Activated naive CD4-positive, alpha-beta T cell treated with anti-CD3 and anti-CD28 coated beads, Interleukin-2, amount 50 U/mL, for 16 hours (primary cell): ENCODE measurements around the gene MAN2A2.

Experiments
- DNase-seq: peaks from one replicate; pipeline ENCODE4 v3.0.0-alpha.2; 2020

MAN2A2 gene

GRCh38 chr15:90947577-90948357, 44.7 kb downstream of the MAN2A2 start:
- DNase-seq: no peak

DNA sequence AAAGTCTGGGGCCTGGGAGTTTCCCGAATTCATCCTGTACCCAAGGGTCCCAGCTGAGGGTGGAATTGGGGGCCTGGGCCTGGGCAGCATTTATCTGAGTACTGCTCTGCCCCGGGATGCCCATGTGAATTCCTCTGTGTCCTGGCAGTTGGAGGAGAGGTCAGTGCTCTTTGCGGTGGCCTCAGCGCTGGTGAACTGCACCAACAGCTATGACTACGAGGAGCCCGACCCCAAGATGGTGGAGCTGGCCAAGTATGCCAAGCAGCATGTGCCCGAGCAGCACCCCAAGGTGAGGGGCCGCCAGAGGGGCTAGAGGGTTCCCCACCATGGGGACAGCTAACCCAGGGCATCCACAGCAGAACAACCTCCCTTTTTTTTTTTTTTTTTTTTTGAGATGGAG, 45.4 kb downstream of the MAN2A2 start:
- DNase-seq: no peak

DNA sequence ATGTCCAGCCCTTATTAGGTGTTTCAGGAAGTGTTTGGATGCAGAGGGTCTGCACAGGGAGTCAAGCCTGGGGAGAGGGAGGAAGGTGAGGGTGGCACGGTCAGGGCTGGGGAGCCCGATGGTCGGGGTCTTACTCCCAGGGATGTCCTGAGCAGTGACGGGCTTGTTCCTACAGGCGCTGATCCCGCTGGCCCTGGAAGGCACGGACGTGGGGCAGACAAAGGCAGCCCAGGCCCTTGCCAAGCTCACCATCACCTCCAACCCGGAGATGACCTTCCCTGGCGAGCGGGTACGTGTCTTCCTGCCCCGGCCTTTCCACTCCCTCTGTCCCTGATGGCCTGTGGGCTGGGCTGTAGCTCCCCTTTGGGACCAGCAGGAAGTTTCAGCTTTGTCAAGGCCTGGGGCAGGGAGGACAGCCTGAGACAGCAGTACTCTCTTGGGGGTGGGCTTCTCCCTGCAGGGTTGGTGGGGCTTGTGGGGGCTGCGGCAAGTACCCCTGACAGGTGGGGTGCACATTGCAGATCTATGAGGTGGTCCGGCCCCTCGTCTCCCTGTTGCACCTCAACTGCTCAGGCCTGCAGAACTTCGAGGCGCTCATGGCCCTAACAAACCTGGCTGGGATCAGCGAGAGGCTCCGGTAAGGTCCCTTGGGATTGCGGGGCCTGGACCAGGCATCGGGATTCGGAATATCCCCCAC, 47.0 kb downstream of the MAN2A2 start:
- DNase-seq: no peak

DNA sequence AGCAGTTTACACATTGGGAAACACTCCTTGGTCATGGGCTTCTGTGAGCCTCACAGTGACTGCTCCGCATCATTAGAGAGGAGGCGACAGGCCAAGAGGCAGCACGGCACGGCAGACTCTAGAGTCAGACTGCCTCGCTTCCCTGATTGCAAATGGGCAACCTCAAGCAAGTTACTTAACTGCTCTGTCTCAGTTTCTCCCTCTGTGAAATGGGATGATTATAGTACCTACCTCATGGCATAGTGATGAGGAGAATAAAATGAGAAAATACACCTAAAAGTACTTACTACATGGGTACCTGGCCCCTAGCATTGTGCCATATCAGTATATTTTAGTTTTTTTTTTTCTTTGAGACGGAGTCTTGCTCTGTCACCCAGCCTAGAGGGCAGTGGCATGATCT, 47.6 kb downstream of the MAN2A2 start:
- DNase-seq: no peak

DNA sequence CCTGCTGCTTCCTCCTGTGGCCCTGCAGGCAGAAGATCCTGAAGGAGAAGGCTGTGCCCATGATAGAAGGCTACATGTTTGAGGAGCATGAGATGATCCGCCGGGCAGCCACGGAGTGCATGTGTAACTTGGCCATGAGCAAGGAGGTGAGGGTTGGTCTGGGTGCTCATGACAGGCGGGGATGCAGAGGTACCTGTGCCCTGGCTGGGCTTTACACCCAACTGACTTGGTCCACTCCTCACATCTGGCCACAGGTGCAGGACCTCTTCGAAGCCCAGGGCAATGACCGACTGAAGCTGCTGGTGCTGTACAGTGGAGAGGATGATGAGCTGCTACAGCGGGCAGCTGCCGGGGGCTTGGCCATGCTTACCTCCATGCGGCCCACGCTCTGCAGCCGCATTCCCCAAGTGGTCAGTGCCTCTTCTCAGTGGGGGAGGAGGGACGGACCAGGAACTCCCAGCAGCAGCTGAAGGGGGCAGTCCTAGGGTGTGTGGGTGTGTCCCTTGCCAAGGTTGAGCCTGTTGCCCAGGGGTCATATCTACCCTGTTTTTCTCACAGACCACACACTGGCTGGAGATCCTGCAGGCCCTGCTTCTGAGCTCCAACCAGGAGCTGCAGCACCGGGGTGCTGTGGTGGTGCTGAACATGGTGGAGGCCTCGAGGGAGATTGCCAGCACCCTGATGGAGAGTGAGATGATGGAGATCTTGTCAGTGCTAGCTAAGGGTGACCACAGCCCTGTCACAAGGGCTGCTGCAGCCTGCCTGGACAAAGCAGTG, 50.0 kb downstream of the MAN2A2 start:
- DNase-seq: no peak

DNA sequence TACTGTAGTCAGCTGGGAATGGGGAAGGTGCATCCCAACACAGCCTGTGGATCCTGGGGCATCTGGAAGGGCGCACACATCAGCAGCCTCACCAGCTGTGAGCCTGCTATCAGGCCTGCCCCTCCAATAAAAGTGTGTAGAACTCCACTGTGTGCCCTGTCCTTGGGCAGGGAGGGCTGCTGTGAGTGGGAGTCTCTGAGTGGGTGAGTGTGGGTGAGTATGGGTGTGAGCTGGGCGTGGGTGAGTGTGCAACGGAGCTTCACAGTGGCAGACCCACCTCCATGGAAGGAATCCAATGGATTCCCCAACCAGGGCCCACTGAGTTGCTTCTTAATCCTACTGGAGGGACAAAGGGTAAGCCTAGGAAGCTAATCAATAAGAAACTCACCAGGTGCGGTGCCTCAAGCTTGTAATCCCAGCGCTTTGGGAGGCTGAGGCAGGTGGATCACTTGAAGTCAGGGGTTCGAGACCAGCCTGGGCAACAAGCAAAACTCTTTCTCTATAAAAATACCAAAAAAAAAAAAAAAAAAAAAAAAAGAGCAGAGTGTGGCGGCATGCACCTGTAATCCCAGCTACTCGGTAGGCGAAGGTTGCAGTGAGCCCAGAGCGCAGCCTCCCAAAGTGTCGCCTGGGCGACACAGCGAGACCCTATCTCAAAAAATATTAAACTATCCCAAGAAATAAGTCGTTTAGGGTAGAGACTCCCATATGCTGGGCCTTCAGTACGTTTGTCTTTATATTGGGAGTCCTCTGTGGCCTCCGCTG, 51.0 kb downstream of the MAN2A2 start:
- DNase-seq: no peak

DNA sequence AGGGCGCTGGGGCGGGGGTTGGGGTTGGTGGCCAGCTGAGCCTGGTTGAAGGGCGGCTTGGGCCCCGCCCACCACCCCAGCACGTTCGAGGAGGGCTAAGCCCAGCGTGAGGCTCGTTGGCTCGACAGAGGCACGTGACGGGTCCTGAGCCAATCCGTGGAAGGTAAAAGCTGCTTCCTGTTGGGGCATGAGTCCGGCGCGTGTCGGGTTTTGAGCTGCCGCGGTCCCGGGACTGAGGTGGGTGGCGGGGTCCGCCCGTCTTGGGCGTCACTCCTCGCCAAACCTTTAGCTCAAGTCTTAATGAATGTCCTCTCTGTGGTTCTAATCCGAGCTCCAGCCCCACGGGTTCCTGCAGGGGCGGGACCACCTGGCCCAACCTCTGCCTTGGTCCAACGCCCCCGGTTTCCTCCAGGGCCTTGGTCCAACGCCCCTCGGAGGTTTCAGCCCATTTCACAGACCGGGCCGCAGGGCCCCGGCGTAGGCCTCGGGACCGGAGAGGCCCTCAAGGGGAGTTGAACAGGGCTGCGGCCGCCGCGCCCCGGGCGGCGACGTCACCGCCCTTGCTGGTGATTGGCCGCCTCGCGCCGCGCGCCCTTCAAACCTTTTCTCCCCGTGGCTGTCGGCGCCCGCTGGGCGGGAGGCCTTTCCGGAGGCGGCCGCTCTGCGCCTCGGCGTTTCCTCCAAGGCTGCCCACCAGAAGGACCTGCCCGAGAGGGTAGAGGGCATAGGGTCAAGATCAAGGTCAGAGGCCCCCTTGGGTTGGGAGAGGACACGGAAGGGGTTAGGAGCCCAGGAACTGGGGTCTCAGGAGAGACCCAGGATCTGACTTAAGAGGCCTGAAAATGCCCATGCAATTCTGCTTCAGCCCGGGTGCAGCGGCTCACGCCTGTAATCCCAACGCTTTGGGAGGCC, 51.9 kb downstream of the MAN2A2 start, which contains the start of gene RCCD1:
Gene RCCD1, plus strand, starts transcription at position 173 of the 912 bp plus-strand sequence. CDS start 1,851 bp downstream, outside the sequence.
- DNase-seq: peak; percentile 89

DNA sequence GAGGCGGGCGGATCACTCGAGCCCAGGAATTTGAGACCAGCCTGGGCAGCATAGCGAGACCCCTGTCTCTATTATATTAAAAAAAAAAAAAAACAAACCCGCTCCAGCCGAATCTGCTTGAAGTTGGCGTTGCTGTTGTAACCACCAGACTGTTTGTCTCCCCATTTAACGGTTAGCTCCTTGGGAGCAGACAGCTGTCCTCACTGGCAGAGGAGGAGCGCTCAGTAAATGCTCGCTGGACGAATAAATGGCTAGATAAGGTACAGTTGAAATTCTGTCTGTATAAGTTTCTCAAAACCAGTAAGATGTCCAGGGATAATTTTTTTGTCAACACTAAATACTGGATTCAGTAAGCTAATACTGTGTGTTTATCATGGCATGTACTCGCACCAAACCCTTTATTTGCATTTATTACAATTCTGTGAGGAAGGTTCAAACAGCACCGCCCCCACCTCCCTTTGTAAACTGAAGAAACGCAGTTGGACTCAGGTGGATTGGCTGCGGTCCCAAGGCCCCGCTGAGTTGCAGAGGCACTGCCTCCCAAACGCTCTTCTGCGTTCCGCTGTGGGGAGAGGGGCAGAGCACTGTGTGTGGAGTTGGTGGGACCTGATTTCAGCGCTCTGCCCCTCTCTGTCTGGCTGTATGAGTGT, 52.6 kb downstream of the MAN2A2 start:
- DNase-seq: no peak

GRCh38 chr15:90956274-90957030, 53.4 kb downstream of the MAN2A2 start:
- DNase-seq: peak; percentile 67

- no peak for DNase-seq
These were observed 54.1 kb downstream of the MAN2A2 start for GRCh38 chr15:90957031-90957790.

GRCh38 chr15:90957791-90958190, 54.7 kb downstream of the MAN2A2 start:
- no peak for DNase-seq

DNA sequence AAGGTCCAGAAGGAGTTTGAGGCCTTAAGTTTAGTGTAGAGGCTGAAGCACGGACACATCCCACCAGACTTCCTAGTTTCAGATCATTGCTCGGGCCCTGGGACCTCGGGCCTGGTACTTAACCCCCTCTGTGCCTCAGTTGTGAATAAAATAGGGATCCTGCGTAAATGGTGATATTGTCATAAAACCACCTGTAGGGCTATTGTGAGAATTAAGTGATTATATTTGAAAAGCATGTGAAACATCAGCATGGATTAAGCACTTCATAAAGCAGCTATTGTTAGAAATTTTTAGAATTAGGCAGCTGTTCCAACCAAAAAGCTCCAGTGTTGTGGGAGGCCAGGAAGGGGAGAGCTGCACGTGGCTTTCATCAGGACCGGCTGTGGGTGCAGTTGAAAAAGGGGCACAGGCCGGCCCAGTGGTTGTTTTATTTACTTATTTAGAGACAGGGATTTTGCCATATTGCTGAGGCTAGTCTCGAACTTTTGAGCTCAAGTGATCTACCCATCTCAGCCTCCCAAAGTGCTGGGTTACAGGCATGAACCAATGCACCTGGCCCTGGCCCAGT, 56.0 kb downstream of the MAN2A2 start:
- no peak for DNase-seq

GRCh38 chr15:90959894-90960293, 56.8 kb downstream of the MAN2A2 start:
- DNase-seq: no peak

DNA sequence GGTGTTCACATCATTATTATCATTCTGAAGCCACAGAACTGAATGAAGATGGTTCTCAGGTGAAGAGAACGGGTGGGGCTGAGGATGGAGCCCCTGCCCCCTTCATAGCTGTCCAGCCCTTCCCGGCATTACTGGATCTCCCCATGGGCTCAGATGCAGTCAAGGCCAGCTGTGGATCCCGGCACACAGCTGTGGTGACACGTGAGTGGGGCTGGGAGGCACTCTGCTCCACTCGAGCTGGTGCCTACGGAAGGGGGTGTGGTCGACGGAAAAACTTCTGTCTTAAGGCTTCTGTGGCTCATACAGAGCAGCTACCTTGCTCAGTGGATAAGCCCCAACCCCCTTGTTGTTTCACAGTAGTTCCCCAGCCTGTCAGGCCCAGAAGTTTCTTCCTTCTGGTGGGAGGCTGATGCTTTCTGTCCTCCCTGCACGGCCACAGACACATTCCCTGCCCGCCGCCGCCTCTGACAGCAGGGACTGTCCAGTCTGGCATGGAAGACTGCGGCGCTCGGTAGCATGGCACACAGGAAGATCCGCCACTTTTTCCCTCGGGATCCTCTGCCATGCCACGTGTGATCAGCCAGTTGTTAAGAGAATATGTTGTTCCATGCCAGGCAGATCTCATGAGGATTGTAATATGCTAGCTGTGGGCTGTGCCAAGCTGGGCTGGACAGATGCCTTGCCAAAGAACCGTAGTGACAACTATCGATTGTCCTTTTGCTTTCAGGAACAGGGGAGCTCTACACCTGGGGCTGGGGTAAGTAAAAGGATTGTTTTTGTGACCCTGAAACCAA, 57.4 kb downstream of the MAN2A2 start:
- DNase-seq: no peak

DNA sequence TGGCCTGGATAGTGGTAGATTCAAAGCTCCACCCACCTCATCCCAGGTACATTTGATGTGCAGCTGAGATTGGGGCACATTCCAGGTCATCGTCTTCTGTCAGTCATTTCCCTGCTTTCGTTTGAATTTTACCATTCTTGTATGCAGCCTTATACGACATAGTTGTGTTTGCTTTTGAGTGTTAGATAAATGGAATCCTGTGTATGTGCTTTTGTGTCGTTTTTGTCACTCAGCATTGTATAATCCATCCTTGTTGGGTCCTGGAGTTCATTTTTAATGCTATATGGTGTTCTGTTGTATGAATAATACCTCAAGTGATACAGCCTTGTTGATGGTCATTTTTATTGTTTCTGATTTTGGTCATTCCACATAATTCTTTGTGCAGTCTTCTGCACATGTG, 58.9 kb downstream of the MAN2A2 start:
- DNase-seq: no peak

DNA sequence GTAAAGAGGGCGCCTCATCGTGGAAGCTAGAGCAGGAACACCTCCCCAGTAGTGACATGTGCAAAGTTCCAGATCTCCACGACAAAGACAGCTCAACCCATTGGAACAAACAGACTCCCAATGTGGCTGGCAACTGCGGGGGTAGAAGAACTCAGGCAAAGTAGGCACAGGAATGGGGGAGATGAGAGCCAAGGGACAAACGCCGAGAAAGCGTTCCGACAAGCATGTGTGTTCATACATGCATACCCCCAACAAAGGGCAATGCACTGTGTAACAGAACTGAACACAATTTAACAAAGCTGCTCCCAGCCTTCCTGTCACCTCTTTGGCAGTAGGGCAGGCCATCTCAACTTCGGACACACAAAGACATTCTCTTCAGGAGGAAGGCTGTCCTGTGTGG, 63.2 kb downstream of the MAN2A2 start:
- no peak for DNase-seq

- no peak for DNase-seq
These were observed 64.1 kb downstream of the MAN2A2 start for GRCh38 chr15:90967206-90967605.

DNA sequence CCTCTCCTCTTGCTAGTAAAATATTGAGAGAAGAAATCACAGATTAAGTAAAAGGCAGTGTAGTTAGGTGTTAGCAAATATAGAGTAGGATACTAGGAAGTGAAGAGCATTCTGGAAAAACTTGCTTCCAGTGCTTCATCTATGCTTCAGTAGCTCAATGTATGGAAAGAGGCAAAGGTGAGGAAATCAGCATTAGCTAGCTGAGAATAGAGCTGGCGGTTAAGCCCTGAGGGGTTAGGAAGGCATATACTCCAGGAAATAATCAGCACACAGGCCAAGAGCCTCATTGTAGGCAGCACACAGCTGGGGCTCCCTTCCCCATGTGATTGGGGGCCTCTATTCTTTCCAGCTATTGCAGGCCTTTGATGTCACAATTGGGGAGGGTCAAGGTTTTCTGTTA, 65.3 kb downstream of the MAN2A2 start:
- DNase-seq: no peak
